ENCODE measurements around the gene GPR35.
"Not testable (repeated sequence)": the region's sequence is repeated elsewhere in the genome, so short reads cannot be mapped to it uniquely, and the experiment has no call there.

The GPR35 gene

GRCh38 chr2:240664622-240665021 lies 39.3 kb downstream of the GPR35 start:
- no peak for DNase-seq

DNA sequence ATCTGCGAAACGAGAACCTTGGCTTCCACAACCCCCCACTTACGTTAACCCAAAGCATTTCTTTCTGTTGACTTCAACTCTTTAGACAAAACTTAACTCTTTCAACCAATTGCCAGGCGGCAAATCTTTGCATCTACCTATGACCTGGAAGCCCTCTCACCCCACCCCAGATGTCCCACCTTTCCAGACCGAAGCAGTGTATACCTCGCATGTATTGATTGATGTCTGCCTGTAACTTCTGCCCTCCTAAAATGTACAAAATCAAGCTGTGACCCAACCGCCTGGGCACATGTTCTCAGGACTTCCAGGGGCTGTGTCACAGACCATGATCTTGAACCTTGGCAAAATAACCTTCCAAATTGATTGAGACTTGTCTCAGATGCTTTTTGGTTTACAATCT lies 45.1 kb downstream of the GPR35 start:
- no peak for DNase-seq

GRCh38 chr2:240670950-240671349 lies 45.7 kb downstream of the GPR35 start:
- DNase-seq: no peak

GRCh38 chr2:240672076-240672700 lies 46.9 kb downstream of the GPR35 start:
- DNase-seq: no peak

- DNase-seq: no peak
Measured at GRCh38 chr2:240672701-240673190, 47.5 kb downstream of the GPR35 start.

DNA sequence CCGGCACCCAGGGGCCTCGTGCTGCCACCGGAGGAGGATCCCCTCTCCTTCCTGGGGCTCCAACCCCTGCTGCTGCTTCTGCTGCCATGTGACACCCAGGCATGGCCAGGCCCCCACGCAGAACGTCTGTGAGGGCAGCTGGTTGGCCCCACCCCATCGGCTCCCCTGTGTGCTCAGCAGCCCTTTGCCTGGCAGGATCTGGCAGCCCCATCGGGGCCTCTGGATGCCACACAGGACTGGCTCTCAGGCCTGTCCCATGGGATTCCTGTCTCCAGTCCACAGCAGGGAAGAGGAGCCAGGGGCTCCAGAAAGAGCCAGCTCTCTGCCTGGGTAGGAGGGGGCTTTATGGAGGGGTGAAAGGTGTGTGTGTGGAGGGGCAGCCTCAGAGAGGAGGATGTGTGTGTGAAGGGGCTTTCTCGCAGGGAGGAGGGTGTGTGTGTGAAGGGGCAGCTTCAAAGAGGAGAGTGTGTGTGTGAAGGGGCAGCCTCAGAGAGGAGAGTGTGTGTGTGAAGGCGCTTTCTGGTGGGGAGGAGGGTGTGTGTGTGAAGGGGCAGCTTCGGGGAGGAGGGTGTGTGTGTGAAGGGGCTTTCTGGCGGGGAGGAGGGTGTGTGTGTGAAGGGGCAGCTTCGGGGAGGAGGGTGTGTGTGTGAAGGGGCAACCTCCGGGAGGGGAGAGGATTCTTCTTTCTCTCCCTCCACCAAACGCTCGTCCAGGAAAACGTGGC lies 49.3 kb downstream of the GPR35 start:
- not testable (repeated sequence) for DNase-seq

- DNase-seq: not testable (repeated sequence)
Measured at GRCh38 chr2:240675345-240675744, 50.1 kb downstream of the GPR35 start.

- not testable (repeated sequence) for DNase-seq
Measured at GRCh38 chr2:240678043-240678442, 52.8 kb downstream of the GPR35 start.

GRCh38 chr2:240678909-240679308 lies 53.6 kb downstream of the GPR35 start:
- not testable (repeated sequence) for DNase-seq

GRCh38 chr2:240680185-240680584 lies 54.9 kb downstream of the GPR35 start:
- DNase-seq: not testable (repeated sequence)

Measured in NCI-H226 (cell line).